EL (cell line): ENCODE results near the gene SHC2.
"Not testable (repeated sequence)": the region's sequence is repeated elsewhere in the genome, so short reads cannot be mapped to it uniquely, and the experiment has no call there.

Experiments
- DNase-seq: peaks from one replicate; pipeline ENCODE4 v3.0.0-alpha.2; 2016

The SHC2 gene

DNA sequence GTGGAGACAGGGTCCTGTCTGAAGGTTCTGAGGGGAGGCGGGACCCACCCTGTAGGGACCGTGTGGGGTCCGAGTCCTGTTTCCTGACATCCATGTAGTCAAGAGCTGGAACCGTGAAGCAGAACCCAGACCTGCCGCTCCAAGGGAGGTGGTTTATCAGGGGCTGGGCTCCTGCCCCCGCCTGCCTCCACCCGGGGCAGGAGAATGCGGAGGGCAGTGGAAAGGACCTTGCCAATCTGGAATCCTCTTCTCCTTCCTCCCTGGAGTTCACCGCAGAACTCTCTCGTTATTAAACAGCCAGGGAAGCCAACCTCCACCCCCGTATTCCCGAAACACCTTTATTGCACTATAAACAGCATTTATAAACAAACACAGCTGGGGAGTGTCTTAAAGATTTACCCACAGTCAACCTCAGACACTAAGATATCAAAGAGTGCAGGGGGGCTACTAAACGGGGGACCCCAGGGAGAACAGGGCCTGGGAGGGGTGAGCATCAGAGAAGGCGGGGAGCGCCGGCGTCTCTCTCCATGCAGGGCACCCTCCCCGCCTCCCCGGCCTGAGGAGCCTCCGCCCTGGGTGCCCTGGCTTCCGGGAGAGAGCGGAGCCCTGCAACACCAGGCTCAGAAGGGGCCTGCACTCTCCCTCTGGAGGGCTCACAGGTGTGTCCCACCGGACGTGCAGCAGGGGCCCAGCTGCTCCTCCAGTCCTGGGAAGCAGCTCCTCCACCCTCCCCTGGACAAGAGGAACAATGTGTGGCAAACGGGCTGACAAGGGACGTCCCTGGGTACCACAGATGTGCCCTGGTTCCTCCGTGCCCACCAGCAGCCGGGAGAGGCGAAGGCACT lies 55.5 kb downstream of the SHC2 start:
- DNase-seq, result no peak

DNA sequence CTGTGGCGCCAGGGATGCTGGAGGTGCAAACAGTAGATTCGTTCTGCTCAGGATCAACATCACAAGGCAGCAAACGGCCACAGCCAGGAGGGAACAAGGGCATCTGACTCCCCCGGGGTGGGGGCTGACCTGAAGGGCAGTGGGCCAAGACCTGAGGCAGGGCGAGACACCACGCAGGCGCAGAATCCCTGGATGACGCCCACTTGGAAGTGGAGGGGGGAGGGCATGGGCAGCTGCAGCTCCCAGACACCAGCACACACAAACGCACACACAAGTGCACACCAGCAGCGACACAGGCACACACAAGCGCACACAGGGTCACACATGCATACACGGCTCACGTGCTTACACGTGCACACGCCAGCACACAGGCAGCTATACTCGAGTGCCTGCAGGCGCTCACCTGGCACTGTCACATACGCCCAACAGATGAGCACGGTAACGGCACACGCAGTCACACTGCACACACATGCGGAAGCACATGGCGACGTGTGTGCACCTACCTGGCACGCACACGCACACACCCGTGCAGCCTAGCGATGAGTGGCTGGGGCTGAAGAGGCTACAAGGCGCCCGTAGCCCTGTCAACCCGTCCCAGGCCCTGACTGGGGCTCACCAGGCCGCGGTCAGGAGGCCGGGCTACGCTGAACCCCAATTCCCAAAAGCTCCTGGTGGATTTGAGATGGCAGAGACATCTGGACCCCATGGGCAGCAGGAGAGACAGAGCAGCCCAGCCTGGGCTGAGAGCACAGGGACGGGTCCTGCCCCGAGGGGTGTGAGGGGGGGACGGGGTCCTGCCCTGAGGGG lies 57.4 kb downstream of the SHC2 start:
- no peak for DNase-seq

DNA sequence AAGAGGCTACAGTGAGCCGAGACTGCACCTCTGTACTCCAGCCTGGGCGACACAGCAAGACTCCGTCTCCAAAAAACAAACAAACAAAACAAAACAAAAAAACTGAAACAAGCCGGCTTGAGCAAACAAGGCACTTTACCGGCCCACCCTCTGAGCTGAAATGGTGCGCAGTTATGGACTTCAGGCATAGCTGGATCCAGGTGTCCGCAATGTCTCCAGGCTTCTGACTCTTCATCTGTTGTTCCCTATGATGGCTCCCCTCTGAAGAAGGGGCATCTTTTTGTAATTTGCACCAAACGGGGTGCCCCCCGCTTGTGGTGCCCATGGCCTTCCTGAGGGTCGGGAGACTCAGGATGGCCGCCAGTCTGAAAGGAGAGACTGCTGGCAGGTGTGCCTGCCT lies 58.0 kb downstream of the SHC2 start:
- DNase-seq, result no peak

DNA sequence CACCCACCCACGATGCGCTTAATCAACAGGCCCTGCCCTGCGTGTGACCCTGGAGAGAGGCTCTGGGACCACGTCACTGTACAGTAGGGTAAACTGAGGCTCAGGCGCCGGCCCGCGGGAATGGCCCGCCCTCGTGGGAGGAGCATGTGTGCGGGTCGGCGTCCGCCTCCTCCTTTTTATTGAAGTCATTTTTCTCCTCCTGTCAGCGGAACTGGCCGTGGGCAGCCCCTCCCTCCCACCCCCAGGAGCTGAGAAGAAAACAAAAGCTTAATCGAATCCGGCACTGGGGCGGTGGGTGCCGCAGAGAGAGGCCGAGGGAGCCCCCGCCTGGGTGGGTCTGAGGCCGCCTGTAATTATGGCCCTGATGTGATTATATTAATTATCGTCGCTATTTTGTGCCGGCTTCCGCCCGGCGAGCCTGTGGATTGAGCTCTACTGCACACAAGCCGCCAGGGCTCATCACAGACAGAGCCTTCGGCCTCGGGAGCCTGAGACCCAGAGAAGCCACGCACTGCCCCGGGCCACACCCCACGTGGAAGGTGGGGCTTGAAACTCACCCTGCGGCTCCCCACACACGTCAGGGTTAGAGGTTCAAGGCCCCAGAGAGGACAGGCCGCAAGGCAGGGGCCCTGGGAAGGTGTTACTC lies 58.8 kb downstream of the SHC2 start:
- no peak for DNase-seq

DNA sequence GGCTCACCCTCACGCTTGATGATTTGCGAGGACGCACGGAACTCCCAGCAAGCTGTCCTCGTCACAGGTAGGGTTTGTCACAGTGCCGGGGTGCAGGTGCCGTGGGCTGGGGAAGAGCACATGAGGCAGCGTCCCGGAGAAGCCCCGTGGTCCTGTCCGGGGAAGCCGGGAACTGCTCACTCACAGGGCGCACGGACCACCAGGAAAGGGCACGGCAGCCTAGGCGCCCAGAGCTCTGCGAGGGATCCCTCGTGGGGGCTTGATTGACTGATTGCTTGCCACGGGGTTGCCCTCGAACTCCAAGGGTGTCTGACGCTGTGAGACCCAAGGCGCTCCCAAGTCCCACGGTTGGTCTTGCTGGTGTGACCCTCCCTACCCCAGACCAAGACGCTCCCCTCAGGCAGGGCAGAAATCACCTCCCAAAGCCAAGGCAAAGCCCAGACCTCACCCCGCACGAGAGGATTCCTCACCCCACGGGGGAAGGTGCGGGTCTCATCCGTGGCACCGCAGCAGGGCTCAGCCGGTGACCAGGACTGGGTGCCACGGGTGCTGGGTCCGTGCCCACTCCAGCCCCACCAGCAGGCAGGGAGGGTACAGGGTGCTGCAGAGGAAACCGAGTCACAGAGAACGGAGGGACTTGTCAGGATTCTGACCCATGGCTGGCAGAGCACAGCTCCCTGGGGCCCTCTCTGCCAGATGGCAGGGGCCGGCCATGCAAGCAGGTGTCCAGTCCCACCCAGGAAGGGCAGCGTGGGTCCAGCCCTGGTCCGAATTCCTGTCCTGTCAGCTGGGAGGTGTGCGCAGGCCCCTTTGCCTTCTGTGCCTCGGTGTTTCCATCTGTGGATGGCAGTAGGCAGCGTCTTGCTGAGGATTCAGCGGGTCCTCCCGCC lies 59.6 kb downstream of the SHC2 start:
- no peak for DNase-seq

DNA sequence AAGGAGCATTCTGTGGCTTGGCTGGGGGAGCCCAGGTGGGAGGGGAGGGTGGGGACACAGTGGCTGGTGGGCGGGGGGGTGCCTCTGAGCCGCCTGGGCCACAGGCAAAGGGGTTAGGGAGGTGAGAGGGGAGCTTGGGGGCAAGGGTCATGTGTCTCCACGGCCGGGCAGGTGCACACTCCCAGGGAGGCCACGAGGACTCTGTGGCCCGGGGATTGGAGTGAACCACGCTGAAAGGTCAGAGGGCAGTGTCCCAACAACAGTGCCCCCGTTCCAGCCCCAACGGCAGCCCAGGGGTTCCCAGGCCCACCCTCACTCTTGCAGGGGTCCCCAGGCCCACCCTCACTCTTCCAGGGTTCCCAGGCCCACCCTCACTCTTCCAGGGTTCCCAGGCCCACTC lies 61.5 kb downstream of the SHC2 start:
- DNase-seq, result no peak

DNA sequence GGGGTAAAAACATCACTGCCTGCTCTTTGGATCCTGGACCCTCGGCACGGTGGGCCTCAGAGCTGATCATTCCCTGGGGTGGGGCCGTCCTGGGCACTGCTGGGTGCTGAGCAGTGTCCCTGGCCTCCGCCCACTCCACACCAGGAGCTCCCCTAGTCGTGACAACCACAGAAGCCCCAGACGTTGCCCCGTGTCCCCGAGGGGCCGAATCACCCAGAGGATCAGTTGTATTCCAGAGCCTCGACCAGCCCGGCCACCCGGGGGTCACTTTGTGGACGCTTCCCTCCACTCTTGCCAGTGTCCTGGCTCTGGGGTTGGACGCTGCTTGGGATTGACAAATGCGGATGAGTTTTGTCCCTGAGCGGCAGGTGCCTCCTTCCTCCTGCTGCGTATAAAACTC lies 62.1 kb downstream of the SHC2 start:
- no peak for DNase-seq

DNA sequence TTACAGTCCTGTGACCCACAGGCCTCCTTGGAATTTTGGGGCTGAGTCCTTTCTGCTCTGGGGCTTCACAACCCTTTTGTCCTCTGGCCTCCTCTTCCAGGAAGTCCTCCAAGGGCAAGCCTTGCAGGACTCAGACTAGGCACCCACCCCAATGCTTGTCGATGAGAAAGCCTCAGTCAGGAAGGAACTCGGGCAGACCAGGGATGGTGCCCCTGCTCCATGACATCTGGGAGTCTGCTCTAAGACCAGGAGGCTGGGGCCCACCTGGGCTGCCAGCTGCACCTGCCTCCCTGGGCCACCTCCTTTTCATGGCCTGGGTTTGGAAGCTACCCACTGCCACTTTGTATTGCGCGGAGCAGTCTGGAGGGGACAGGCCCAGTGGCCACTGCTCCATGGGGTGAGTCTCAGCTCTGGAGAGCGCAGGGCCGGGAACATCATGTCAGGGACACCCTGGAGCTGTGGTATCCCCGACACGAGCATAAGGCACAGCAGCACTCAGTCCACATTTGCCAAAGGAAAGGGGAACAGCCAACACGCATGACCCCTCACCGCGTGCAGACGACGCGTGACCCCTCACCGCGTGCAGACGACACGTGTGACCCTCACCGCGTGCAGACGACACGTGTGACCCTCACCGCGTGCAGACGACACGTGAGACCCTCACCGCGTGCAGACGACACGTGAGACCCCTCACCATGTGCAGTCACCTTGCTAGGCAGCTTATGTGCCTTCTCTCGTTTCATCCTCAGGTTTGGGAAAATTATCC lies 62.7 kb downstream of the SHC2 start:
- no peak for DNase-seq

DNA sequence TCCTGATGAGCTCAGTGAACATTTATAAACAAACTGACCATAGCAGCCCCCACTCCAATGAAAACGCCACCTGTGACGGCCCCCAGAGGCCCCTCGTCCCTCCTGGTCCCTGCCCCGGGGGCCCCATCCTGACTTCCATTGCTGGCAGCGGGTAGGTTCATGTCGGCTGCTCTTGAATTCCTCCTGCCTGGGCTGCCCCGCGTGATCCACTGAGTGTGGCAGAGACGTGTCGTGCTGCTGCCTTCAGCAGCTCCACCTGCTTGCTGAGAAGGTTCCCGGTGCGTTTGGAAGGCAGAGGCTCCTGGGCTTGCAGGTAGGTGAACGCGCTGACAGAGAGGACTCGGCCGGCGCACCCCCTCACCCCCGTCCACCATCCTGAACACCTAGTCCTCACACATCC lies 63.5 kb downstream of the SHC2 start:
- DNase-seq, result no peak

DNA sequence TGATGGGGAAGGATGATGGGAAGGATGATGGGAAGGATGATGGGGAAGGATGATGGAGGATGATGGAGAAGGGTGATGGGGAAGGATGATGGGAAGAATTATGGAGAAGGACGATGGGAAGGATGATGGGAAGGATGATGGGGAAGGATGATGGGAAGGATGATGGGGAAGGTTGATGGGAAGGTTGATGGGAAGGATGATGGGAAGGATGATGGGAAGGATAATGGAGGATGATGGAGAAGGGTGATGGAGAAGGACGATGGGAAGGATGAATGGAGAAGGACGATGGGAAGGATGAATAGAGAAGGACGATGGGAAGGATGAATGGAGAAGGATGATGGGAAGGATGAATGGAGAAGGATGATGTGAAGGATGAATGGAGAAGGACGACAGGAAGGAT lies 65.4 kb downstream of the SHC2 start:
- no peak for DNase-seq

DNA sequence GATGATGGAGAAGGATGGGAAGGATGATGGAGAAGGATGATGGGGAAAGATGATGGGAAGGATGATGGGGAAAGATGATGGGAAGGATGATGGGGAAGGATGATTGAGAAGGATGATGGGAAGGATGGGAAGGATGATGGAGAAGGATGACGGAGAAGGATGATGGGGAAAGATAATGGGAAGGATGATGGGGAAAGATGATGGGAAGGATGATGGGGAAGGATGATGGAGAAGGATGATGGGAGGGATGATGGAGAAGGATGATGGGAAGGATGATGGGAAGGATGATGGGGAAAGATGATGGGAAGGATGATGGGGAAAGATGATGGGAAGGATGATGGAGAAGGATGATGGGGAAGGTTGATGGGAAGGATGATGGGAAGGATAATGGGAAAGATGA lies 66.0 kb downstream of the SHC2 start:
- not testable (repeated sequence) for DNase-seq

DNA sequence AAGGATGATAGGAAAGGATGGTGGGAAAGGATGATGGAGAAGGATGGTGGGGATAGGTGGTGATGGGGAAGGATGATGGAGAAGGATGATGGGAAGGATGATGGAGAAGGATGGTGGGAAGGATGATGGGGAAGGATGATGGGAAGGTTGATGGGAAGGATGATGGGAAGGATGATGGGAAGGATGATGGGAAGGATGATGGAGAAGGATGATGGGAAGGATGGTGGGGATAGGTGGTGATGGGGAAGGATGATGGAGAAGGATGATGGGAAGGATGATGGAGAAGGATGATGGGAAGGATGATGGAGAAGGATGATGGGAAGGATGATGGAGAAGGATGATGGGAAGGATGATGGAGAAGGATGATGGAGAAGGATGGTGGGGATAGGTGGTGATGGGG lies 67.3 kb downstream of the SHC2 start:
- DNase-seq, result not testable (repeated sequence)

DNA sequence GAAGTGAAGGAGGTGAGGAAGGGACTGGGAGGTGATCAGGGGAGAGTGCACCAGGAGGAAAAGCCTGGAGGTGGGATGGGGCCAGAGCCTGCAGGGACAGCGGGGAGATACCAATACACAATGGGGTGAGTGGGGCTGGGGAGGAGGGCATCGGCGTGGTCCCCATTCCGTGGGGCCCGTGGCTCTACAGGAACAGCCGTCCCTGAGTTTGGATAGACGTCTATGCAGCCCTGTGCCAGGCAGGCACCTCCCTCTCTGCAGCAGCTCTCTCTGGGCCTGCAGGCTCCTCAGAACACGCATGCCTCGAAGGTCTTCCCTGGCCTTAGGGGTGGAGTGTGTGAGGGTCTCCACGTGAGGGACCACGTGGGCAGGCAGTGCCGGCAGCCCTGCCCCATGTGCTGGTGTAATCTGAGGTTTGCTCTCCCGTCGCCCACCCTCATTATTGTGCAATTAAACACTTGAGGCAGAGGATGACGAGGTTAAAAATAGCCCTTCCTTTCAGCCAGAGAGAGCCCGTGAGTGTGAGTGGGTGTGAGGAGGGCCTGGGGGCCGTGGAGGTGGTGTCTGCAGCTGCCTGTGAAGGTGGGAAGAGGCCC lies 68.4 kb downstream of the SHC2 start:
- DNase-seq, result no peak

DNA sequence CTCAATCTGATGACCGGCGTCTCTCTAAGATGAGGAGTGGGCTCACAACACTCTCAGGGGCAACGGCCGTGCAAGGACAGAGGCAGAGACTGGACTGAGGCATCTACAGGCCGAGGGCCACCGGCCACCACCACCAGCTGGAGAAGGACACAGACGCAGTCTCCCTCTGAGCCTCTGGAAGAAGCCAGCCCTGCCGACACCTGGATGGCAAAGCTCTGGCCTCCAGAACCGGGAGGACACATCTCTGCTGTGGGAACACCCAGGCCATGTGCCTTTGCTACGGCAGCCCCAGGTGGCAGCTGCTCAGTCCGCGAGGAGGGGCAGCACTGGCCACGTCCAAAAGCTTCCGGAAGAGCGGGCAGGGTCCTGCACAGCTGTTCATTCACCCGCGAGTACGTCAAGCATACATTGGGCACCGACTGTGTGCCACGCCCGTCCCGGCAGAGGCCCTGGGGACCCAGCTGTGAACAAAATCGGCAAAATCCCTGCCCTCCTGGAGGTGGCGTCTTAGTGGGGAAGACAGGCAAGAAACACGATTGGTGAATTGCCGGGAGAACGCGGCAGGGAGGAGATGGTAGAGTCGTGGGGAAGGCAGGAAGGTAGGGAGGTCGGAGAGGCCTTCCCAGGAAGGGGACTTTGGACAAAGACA lies 69.0 kb downstream of the SHC2 start:
- DNase-seq, result no peak

DNA sequence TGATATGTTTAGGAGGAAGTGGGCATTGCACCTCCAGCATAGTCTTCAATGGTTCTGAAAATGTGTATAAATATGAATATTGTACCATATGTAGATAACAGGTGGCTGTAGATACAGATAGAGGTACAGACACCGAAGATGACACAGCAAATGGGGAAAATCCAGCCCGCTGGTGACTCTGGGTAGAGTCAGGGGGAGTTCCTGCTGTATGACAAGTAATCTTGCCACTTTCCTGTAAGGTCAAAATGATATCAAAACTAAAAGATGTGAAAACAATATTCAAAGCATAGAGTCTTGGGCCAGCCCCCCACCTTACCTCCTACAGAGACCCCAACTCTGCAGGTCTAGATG lies 69.7 kb downstream of the SHC2 start:
- DNase-seq, result no peak

DNA sequence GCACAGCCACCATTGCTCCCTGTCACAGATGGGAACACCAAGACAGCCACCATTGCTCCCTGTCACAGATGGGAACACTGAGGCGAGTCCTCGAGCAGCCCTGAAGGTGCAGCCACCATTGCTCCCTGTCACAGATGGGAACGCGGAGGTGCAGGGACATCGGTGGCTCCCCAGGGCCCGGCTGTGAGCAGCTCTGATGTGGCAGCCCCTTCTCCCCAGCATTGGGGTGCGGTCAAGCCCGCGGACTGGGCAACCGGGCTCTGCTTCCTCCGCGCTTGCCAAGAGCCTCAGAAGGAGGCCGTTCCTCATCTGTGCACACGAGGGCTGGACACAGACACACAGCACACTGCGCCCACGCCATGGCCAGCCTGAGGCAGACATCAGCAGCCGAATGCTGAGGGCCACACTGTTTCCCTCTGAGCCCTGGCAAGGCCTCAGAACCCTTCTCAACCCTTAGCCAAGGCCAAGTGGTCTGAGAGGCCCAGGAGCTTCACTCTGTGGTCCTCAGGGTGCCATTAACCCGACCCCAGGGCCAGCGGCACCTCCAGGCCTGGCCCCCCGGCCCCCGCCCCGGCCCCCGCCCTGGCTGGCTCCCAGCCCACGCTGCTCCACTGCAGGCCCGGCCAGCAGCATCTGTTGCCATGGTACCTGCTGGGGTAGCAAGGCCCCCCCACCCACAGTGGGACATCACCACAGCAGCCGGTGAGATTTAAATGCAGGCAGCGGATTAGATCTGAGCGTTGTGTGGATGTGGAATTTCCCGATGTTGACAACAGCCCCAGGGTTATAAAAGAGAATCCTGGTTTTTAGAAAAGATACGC lies 70.2 kb downstream of the SHC2 start:
- no peak for DNase-seq

DNA sequence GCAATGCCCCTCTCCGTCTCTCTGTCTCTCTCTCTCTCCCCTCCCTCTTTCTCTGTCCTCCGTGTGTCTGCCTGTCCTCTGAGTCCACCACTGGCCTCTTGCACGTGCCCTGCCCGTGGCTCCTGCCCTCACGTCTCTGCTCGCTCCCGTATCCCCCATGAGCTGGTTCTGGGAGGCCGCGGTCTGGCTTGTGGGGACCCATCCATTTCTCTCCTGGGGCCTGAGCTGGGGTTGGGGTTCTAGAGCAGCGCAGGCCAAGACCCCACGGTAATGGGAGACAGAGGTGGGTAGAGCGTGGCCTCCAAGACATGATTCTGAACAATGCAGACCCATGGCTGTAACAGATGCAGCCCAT lies 70.9 kb downstream of the SHC2 start:
- DNase-seq, result no peak

DNA sequence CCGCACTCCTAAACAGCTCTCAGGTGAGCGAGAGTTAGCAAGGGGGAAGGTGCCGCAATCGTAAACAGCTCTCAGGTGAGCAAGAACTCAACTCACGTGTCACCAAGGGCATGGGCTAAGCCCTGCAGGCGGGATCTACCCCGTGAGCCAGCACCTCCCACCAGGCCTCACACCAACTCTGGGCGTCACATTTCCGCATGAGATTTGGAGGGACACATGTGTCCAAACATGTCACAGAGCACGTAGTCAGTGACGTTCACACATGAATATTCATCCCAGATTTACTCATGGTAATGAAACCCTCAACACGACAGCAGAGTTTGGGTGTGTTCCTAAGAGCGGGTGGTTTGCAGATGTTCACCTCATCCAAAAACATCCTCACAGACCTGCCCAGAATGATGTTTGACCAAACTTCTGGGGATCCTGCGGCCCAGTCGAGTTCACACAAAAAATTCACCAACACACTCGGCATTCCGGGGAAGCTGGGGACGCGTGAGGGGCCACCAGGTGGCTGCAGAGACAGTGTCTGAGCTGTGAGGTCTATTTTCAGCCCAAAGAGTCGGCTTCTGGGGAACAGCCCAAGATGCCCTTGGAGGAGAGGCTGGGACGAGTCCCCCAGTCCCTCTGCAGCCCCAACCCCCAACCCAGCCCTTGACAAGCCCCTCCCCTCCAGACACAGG lies 71.4 kb downstream of the SHC2 start:
- no peak for DNase-seq

DNA sequence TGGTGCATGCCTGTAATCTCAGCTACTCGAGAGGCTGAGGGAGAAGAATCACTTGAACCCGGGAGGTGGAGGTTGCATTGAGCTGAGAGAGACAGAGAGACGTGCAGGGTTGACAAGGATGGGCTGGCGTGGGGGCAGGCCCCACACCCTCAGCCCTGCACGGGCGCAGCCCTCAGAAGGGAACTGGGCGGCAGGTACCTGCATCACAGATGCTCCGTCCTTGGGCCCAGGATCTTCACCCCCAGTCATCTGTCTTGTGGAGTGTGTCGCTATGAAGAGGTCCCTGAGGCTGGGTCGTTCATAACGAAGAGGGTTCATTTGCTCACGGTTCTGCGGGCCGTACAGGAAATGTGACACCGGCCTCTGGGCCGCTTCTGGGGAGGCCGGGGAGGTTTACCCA lies 72.1 kb downstream of the SHC2 start:
- no peak for DNase-seq

DNA sequence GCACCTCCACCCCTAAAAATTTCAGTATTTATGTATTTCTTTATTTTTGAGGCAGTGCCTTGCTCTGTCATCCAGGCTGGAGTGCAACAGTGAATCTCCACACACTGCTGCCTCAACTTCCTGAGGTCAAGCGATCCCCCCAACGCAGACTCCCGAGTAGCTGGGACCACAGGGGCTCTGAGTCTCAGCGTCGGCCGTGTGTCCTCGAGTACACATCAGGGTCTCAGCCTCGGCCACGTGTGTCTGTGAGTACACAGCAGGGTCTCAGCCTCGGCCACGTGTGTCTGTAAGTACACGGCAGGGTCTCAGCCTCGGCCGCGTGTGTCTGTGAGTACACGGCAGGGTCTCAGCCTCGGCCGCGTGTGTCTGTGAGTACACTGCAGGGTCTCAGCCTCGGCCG lies 73.1 kb downstream of the SHC2 start:
- no peak for DNase-seq
